NCI-H146 (cell line): ENCODE measurements around the gene FSD2.
A peak's percentile ranks its signal among the peaks of the same experiment; 100 is the strongest.

Experiments
- DNase-seq: peaks from one replicate; lab custom pipeline; 2025; lab: John Stamatoyannopoulos, UW

FSD2 gene

DNA sequence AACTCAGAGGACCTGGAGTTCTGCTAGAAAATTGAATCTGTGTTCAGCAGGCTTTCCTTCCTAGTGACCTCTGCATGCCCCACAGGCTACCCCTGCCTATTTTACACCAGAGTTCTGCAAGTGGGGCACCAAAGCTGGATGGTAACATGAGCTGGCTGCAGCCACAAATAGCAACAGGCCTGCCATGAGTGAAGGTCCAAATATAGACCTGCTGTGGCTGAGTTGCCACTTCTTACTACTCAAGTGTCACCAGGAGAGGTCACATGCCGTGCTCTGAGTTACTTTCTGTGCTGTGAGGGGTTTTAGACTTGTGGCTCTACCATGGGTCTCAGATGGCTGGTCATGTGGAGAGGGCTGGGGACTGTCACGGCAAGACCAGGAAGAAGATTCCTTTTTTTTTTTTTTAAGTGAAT is at the start of gene FSD2:
Gene FSD2 (minus strand): TSS at position 76 of the 413 bp plus-strand sequence. CDS start 18,679 bp downstream, outside the sequence.
- no peak for DNase-seq

- no peak for DNase-seq
These were observed 48.7 kb upstream of the FSD2 start for GRCh38 chr15:82854554-82854953.

DNA sequence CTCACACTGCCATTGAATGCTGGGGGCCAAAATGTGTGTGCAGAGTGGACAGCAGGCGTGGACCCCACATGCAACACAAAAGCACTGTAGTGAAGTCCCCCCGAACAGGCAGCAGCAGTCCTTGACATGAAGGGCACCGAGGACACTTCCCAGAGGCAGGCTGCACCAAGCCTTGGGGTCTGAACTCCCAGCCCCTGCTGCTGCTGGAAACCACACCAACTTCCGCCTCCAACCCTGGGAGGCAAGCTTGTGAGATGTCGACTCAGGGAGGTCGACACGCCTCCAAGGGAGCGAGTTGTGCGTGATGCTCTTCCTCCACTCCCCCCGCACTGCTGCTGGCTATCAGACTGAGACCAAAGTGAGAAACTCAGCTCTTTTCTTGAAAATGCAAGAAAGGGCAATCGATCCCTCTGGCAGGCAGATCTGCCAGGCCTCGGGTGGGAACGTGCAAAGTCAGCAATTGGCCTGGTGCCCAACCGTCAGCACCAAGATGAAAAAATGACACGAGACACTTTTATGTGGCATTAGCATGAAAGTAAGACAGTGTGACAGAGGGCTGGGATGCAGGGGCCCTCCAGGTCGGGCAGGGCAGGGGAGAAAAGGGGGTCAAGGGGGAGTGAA is 47.2 kb upstream of the FSD2 start:
- DNase-seq, result no peak

DNA sequence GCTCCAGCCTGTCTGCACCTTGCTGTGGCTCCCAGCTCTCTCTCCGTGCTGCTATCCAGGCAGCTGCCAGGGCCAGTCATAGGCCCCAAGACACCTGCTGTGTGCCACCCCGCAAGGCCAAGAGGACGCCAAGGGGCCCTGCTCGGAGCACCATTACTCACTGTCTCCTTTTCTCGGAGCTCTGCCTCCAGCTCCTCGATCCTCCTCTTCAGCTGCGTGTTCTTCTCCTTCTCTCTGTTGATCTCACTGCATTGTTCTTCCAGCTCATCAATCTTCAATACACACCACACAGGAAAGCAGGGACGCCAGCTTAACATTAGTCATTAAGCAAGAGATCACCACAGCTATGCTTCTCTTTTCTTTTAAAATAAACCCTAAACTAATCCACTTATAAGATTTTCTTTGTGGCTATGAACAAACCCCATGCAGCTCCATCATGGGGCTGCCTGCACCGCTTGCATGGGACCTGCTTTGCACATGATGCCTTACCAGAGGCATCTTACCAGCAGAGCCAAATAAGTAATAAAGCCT is 46.2 kb upstream of the FSD2 start:
- DNase-seq, result no peak

- no peak for DNase-seq
These were observed 45.5 kb upstream of the FSD2 start for GRCh38 chr15:82851306-82851850.

DNA sequence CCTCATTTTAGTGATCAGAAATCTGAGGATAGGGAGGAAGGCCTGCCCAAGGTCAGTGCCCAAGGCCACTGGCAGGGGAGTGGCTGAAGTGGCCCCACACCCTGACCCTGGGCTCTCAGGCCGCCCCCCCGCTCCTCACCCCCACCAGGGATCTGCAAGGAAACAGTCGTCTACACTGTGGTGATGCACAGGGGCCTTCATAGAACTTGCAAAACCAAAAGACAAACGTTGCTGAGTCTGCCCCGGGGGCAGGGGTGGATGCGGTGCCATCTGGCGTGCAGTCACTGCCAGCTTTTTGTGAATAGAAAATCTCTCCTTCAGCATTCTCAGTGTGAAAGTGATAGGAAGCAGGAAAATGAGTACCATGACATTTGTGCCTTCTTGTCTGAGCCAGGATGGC is 44.9 kb upstream of the FSD2 start:
- DNase-seq, result no peak

GRCh38 chr15:82849556-82850512 is 44.0 kb upstream of the FSD2 start:
- peak; percentile 59 for DNase-seq

GRCh38 chr15:82848241-82848993 is 42.5 kb upstream of the FSD2 start:
- no peak for DNase-seq

- no peak for DNase-seq
These were observed 41.8 kb upstream of the FSD2 start for GRCh38 chr15:82847703-82848102.

GRCh38 chr15:82846621-82847020 is 40.8 kb upstream of the FSD2 start:
- DNase-seq, result no peak

- DNase-seq, result no peak
These were observed 39.8 kb upstream of the FSD2 start for GRCh38 chr15:82845686-82846085.

GRCh38 chr15:82843566-82843965 is 37.7 kb upstream of the FSD2 start:
- no peak for DNase-seq

- DNase-seq, result no peak
These were observed 34.3 kb upstream of the FSD2 start for GRCh38 chr15:82840166-82840565.

DNA sequence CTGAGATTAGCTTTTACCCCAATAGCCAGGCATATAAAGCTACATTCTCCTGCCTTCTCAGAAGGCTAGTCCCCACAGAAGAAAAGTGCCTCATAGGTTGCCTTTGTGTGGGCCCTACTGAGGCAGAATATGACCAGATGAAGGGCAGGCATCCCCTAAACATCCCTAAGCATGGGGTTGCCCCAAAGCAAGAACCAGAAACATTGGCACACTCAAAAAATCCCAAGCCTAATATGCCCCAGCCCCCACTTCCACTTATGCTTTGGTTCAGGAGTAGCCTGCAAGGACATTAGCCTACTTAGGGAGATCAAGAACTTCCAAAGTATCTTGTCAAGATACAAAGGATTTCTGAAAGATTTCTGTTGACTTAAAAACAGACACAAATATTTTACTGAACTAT is 33.3 kb upstream of the FSD2 start:
- DNase-seq, result no peak

DNA sequence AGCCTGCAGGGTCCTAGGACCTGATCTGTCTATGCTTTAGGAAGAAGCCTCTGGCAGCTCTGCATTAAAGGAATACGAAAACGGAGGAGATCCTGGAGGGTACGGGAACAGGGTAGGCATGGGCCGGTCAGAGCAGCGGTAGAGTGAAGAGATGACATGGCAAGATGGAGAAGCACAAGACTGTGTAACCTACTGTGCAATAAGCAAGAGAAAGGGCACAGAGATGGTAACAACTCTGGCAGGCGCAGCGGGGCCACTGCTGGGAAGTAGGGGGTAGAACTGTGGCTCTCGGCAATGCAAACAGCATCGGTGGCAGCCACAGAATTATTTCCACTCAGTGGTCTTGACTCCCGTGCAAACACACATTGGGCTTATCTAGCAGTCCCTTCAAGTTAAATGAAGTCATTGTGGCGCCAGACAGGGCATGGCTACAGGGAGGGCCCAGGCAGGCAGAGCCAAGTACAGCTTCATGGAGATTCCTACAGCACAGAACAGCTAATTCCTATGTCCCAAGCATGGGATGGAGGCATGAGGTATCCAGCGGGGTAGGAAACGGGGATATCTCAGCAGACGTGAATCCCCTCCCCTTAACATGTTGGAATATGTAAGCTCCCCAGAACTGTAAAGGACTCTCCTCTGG is 32.3 kb upstream of the FSD2 start:
- no peak for DNase-seq

DNA sequence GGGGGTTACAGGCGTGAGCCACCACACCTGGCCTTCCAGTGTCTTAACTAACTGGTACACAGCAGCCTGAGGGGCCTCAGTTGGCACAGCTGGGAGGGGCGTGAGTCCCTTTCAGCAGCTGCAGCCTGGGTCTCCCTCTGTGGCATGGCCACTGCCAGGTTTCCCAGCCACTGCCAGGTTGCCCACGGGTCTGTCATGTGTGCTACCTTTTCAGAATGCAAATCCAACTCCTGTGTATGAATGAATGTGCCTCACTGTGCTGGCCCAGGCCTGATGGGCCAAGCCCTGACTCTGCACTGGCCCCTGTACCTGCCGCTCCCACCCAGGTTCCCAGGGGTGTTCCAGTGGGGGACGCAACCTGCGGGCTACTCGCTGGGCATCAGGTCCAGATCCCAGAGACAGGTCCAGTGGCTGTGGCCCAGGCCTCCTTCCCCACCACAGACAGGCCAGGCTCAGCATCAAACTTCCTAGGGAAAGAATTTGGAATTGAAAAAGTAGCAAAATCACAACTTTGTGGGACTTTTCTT is 29.6 kb upstream of the FSD2 start:
- DNase-seq, result no peak

GRCh38 chr15:82833362-82833682 is 27.5 kb upstream of the FSD2 start:
- no peak for DNase-seq

DNA sequence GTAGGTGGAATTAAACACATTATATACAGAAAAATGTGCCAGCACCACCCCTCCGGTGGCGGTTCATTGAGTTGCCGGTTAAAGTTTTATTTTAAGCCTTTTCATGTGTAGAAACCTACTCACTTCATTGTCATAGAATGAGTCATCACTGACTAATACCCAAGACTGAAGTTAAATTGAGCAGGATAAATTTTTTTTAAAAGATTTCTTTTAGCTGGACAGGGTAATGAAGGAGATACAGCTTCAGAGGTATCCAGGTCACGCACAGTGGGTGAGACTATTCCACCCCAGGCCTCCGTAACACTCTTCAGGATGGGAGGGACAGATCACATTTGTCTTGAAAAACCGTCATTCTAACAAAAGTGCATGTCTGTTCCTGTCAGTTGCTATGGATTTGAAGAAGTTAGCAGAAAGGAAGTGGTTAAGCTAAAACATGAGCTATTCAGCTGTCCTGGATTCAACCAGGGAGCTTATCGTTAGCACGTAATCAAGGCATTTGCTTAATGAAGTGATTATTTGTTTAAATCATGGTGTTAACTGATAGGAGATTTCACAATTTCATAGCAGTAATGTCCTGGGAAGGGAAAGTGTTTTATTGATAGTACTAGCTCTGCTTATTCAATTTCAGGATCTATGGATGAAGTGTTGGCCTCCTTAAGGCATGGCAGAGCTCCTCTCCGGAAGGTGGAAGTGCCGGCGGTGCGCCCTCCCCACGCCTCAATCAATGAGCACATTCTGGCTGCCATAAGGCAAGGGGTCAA is 26.9 kb upstream of the FSD2 start:
- no peak for DNase-seq

DNA sequence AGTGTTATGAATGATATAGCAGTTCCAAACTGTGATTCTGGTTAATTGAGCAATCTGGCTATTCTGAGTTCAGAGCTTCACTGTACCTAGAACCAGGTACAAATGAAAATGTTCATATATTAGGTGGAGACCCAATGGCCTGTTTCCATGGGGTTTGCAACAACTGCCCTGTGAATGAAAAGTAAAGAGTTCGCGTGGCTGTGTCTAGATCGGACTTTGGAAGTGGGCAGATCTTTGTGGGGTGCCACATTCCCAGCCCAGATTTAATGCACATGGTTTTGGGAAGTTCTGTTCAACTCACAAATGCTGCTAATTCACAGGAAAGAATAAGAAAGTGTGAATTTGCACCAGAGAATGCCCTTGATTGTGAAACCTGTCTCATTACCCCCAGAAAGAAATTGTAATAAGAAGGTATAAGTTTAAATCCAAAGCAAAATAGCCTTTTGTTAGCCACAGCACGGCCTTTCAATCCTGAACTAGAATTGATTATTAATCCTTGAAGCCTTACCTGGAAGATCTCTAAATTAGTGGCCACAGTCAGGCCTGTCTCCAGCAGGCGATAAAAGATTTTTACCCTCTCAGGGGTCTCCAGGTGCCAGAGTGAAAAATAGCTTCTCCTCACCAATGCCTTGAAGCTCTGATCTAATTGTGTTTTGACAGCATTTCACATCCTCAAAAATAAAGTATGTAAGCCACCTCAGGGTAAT is 26.2 kb upstream of the FSD2 start:
- no peak for DNase-seq
